HEK293 (cell line): ENCODE results near the gene POR.

ENCODE experiments used
- BCL11A ChIP-seq: fragments of 450-650 bp; formaldehyde crosslinking; IDR thresholded peaks from 2 replicates; pipeline ENCODE4 v1.5.1; 2016; ENCODE audit warnings: low read depth, missing biosample characterization, missing genetic modification characterization
- HOXA7 ChIP-seq: sonication (generic); formaldehyde crosslinking; IDR thresholded peaks from 2 replicates; pipeline ENCODE4 v1.8.1; 2022; ENCODE audit warnings: missing genetic modification reagents, borderline replicate concordance
- MYNN ChIP-seq: fragments of 450-650 bp; formaldehyde crosslinking; IDR thresholded peaks from 2 replicates; pipeline ENCODE4 v1.5.1; 2016; ENCODE audit warnings: missing biosample characterization, missing genetic modification characterization, borderline replicate concordance
- SP3 ChIP-seq: fragments of 450-650 bp; formaldehyde crosslinking; IDR thresholded peaks from 2 replicates; pipeline ENCODE4 v1.5.1; 2016; ENCODE audit warnings: missing biosample characterization, missing genetic modification characterization
- ZBTB48 ChIP-seq: fragments of 450-650 bp; formaldehyde crosslinking; IDR thresholded peaks from 2 replicates; pipeline ENCODE4 v1.5.1; 2016; ENCODE audit warnings: missing biosample characterization, missing genetic modification characterization
- ZNF138 ChIP-seq: fragments of 450-650 bp; formaldehyde crosslinking; IDR thresholded peaks from 2 replicates; pipeline ENCODE4 v1.5.1; 2016; ENCODE audit warnings: missing biosample characterization, missing genetic modification characterization, borderline replicate concordance
- ZNF157 ChIP-seq: fragments of 450-650 bp; formaldehyde crosslinking; IDR thresholded peaks from 2 replicates; pipeline ENCODE4 v1.5.1; 2016; ENCODE audit warnings: missing biosample characterization, missing genetic modification characterization
- ZNF24 ChIP-seq: fragments of 450-650 bp; formaldehyde crosslinking; IDR thresholded peaks from 2 replicates; pipeline ENCODE4 v1.5.1; 2016; ENCODE audit warnings: missing biosample characterization, missing genetic modification characterization
- ZNF555 ChIP-seq: fragments of 450-650 bp; formaldehyde crosslinking; conservative IDR thresholded peaks from 2 replicates; pipeline ENCODE4 v1.5.1; 2017; ENCODE audit warnings: missing biosample characterization, mild to moderate bottlenecking, missing genetic modification characterization, inconsistent platforms
- TF ChIP-seq, protein P1 (sequence below): fragments of 450-650 bp; formaldehyde crosslinking; IDR thresholded peaks from 2 replicates; pipeline ENCODE4 v1.5.1; 2016; ENCODE audit warnings: missing biosample characterization, missing genetic modification characterization
- TF ChIP-seq, protein P2 (sequence below): fragments of 450-650 bp; formaldehyde crosslinking; IDR thresholded peaks from 2 replicates; pipeline ENCODE4 v1.5.1; 2016; ENCODE audit warnings: missing biosample characterization, missing genetic modification characterization, low read depth
- TF ChIP-seq, protein P3 (sequence below): fragments of 450-650 bp; formaldehyde crosslinking; IDR thresholded peaks from 2 replicates; pipeline ENCODE4 v1.5.1; 2016; ENCODE audit warnings: missing biosample characterization, missing genetic modification characterization
- TF ChIP-seq, protein P4 (sequence below): fragments of 450-650 bp; formaldehyde crosslinking; IDR thresholded peaks from 2 replicates; pipeline ENCODE4 v1.5.1; 2016; ENCODE audit warnings: missing biosample characterization, missing genetic modification characterization
- TF ChIP-seq, protein P5 (sequence below): fragments of 450-650 bp; formaldehyde crosslinking; optimal IDR thresholded peaks from 2 replicates; pipeline ENCODE3; 2016; ENCODE audit warnings: missing biosample characterization, mild to moderate bottlenecking, missing genetic modification characterization

DNA sequence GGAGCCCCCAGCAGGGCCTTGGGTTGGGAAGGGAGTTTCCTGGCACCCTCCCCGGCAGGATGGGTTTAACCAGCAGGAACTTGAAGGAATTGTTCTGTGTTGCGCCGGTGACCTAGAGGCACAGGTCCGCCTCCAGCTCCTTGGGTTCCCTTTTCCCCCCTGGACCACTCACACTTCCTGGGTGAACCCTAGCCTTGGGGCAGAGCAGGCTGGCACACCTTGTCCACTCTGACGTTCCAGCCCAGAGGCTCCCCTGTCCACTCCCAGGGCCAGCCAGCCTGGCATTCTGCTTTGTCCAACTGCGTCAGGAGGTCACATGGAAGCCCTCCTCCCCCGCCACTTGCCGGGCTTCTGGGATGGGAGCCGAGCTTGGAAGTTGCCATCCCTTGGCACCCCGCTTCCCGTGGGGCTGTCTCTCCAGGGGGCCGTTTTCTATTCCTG, 53.6 kb downstream of the POR start:
- TF ChIP-seq, protein P1, sequence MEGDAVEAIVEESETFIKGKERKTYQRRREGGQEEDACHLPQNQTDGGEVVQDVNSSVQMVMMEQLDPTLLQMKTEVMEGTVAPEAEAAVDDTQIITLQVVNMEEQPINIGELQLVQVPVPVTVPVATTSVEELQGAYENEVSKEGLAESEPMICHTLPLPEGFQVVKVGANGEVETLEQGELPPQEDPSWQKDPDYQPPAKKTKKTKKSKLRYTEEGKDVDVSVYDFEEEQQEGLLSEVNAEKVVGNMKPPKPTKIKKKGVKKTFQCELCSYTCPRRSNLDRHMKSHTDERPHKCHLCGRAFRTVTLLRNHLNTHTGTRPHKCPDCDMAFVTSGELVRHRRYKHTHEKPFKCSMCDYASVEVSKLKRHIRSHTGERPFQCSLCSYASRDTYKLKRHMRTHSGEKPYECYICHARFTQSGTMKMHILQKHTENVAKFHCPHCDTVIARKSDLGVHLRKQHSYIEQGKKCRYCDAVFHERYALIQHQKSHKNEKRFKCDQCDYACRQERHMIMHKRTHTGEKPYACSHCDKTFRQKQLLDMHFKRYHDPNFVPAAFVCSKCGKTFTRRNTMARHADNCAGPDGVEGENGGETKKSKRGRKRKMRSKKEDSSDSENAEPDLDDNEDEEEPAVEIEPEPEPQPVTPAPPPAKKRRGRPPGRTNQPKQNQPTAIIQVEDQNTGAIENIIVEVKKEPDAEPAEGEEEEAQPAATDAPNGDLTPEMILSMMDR (tag by site-specific recombination) = no peak
- TF ChIP-seq, protein P2, sequence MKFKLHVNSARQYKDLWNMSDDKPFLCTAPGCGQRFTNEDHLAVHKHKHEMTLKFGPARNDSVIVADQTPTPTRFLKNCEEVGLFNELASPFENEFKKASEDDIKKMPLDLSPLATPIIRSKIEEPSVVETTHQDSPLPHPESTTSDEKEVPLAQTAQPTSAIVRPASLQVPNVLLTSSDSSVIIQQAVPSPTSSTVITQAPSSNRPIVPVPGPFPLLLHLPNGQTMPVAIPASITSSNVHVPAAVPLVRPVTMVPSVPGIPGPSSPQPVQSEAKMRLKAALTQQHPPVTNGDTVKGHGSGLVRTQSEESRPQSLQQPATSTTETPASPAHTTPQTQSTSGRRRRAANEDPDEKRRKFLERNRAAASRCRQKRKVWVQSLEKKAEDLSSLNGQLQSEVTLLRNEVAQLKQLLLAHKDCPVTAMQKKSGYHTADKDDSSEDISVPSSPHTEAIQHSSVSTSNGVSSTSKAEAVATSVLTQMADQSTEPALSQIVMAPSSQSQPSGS (tag by site-specific recombination) = no peak
- TF ChIP-seq SP3 (tag by site-specific recombination) (no peak), ZNF138 (tag by site-specific recombination) (no peak), HOXA7 (no peak), ZNF157 (tag by site-specific recombination) (no peak), ZBTB48 (tag by site-specific recombination) (no peak), ZNF24 (no peak), BCL11A (tag by site-specific recombination) (no peak), MYNN (tag by site-specific recombination) (no peak), ZNF555 (tag by site-specific recombination) (no peak)
- TF ChIP-seq, protein P3, sequence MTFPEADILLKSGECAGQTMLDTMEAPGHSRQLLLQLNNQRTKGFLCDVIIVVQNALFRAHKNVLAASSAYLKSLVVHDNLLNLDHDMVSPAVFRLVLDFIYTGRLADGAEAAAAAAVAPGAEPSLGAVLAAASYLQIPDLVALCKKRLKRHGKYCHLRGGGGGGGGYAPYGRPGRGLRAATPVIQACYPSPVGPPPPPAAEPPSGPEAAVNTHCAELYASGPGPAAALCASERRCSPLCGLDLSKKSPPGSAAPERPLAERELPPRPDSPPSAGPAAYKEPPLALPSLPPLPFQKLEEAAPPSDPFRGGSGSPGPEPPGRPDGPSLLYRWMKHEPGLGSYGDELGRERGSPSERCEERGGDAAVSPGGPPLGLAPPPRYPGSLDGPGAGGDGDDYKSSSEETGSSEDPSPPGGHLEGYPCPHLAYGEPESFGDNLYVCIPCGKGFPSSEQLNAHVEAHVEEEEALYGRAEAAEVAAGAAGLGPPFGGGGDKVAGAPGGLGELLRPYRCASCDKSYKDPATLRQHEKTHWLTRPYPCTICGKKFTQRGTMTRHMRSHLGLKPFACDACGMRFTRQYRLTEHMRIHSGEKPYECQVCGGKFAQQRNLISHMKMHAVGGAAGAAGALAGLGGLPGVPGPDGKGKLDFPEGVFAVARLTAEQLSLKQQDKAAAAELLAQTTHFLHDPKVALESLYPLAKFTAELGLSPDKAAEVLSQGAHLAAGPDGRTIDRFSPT (tag by site-specific recombination) = no peak
- TF ChIP-seq, protein P4, sequence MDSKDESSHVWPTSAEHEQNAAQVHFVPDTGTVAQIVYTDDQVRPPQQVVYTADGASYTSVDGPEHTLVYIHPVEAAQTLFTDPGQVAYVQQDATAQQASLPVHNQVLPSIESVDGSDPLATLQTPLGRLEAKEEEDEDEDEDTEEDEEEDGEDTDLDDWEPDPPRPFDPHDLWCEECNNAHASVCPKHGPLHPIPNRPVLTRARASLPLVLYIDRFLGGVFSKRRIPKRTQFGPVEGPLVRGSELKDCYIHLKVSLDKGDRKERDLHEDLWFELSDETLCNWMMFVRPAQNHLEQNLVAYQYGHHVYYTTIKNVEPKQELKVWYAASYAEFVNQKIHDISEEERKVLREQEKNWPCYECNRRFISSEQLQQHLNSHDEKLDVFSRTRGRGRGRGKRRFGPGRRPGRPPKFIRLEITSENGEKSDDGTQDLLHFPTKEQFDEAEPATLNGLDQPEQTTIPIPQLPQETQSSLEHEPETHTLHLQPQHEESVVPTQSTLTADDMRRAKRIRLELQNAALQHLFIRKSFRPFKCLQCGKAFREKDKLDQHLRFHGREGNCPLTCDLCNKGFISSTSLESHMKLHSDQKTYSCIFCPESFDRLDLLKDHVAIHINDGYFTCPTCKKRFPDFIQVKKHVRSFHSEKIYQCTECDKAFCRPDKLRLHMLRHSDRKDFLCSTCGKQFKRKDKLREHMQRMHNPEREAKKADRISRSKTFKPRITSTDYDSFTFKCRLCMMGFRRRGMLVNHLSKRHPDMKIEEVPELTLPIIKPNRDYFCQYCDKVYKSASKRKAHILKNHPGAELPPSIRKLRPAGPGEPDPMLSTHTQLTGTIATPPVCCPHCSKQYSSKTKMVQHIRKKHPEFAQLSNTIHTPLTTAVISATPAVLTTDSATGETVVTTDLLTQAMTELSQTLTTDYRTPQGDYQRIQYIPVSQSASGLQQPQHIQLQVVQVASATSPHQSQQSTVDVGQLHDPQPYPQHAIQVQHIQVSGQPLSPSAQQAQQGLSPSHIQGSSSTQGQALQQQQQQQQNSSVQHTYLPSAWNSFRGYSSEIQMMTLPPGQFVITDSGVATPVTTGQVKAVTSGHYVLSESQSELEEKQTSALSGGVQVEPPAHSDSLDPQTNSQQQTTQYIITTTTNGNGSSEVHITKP (tag by site-specific recombination) = no peak
- TF ChIP-seq, protein P5, sequence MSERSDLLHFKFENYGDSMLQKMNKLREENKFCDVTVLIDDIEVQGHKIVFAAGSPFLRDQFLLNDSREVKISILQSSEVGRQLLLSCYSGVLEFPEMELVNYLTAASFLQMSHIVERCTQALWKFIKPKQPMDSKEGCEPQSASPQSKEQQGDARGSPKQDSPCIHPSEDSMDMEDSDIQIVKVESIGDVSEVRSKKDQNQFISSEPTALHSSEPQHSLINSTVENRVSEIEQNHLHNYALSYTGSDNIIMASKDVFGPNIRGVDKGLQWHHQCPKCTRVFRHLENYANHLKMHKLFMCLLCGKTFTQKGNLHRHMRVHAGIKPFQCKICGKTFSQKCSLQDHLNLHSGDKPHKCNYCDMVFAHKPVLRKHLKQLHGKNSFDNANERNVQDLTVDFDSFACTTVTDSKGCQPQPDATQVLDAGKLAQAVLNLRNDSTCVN (tag by site-specific recombination) = no peak
